Islet precursor cell (in vitro differentiated cells): ENCODE results near the gene LRIG1.

Experiments
- DNase-seq: peaks from one replicate; pipeline ENCODE4 v3.0.0-alpha.2; 2018

Gene LRIG1

GRCh38 chr3:66416556-66417304 is 84.1 kb downstream of the LRIG1 start:
- DNase-seq: peak; percentile 80

GRCh38 chr3:66415867-66416428 is 84.9 kb downstream of the LRIG1 start:
- DNase-seq: no peak

DNA sequence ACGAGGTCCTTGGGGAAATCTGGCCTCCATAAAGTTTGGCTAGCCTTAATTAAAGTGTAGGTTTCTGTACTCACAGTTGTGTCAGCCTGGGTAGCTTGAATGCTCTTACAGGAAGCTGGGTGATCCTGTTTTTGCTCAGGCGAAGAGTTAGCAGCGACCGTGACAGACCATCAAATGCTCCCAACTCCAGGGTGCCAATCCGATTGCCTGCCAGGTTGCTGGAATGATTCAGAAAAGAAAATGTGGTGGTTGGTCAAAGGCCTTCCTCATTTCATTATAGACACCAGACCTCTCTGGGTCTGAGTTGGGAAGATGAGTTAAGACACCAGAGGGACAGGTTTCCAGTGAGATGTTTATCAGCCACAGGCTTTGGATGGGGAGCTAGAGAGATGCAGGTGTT is 86.0 kb downstream of the LRIG1 start:
- no peak for DNase-seq

DNA sequence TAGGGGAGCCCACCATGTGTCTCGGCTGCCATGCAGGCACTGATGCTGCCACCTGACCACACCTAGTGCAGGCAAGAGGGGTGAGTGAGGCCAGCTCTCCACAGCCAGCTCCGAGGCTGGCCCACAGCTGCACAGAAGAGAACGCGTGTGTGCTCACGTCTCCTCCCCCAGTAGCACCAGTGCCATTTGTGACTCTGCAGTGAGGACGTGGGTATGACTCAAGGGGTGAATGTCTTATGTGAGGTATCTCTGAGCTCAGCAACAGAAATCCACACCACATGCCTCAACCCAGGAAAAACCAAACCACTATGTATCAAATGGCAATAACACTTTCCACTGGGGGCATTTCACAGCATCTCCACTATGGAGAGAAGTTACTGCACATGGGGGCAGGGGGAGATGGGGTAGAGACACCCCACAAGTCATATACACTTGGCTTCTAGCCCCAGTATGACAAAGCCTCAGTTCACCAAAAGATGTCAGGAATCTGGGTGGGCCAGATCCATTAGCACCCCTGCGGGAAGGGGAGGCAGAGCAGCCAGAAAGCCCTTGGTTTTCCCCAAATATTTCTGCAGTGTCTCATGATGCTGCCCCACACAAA is 87.6 kb downstream of the LRIG1 start:
- peak; percentile 52 for DNase-seq

DNA sequence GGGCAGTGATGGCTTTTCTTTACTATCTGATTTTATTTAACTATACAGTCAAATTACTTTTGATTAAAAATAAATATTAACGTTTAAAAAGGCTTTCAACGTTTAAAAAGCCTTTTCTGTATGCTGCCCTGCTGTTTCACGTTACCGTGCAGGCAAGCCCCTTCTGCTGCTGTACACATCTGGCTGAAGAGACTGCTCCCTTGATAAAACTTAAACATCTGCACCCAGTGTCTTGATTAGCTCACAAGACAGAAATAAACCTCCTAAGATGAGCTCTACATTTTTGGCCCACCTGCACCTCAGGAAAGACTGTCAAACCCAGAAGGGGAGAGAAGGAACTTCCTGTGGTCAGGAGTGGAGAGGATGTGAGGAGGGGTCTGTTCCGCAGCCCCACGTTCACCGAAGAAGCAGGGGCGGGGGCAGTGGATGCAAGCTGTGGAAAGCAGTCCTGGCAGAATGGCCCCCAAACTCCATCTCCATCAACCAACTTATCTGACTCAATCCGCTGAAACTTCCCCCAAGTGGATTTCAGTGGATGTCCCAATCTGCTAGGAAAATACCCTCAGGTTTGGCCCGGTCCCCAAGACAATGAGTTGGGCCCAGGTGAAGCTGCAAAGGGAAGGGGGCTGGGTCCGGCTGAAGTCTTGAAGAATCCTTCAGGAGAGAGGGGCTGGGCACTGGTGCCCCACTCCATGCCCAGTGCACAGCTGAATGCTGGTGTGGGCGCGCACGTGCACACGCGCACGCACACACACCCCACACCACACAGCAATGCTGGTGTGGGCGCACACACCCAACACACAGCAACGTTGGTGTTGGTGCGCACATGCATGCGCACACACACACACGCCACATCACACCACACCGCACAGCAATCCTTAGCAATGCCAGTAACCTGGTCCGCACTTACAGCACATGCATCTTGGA is 88.6 kb downstream of the LRIG1 start:
- DNase-seq: peak; percentile 35

DNA sequence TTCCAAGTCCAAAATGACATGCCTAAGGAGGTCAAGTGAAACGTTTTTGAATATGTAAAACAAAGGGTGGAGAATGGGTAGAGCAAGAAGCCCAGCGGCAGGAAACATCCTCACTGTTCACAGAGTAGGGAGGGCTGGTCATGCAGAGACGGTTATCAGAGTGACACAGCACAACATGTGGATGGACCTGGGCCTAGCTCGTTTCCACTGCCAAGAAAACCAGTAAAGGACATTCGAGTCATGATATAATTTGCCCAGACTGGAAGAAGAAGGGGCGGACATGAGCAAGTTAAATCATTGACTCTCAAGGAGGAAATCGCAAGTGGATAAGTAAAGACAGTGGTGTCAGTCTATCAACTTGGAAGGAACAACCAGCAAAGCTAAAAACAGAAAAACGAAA is 89.3 kb downstream of the LRIG1 start:
- DNase-seq: peak; percentile 49

- DNase-seq: peak; percentile 21
Observed at GRCh38 chr3:66410976-66411375, 89.8 kb downstream of the LRIG1 start.

- peak; percentile 47 for DNase-seq
Observed at GRCh38 chr3:66409771-66410754, 90.8 kb downstream of the LRIG1 start.

DNA sequence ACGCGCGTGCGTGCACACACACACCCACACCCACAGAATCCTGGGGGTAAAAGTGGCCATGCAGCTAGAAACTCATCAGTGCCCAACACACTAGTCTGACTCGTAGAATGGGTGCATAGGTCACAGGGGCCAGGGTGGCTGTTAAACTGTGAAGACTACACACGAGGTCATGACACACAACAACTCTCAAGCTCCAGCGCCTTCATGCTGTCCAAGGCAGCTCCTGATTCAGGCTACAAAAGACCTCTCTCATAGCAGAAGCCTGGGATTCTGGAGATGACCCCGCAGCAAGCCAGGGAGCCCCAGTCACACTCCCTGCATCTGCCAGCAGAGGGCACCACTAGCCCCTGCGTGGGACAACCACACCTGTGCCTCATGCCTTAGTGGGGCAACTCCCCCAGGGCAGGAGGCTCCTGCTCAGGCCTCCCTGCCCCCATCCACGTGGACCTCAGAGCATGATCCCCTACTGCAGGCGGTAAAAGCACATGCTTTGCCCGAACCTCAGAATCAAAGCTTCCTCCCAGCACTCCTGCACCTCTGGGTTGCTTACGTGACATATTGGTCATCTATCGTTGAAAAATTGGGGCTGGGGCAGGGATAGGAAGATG is 93.1 kb downstream of the LRIG1 start:
- peak; percentile 88 for DNase-seq

DNA sequence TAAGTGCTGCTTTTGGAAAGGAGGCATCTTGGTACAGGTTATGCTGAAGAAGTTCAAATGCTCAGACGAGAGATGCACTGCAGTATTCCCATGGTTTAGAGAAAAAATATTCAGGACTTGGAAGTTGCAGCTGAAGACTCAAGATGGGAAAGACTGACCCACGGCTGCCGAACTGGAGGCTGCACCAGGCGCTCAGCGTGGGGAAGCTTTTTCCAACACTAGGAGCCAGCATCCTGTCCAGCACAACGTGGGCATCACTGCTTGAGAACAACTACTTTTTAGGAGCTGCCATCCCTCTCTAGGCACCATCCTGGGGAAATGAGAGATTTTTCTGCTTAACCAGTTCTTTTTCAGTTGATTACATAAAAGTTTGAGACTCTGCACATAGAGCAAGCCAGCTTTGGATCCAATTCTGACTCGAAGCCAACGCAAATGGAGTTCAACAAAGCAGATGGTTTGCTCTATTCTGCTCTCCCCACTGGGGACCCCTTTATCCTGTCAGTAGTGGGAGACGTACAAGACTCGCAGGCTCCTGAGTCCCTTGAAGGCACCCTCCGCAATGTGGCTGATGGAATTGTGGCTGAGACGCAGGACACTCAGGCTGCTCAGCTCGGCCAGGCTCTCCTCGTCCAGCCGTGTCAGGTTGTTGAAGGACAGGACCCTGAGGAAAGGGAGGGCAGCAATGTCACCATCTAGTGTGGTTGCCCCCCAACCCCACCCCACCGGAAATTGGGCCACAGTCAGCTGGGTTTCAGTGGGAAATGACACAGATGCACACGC is 93.8 kb downstream of the LRIG1 start:
- DNase-seq: peak; percentile 22

DNA sequence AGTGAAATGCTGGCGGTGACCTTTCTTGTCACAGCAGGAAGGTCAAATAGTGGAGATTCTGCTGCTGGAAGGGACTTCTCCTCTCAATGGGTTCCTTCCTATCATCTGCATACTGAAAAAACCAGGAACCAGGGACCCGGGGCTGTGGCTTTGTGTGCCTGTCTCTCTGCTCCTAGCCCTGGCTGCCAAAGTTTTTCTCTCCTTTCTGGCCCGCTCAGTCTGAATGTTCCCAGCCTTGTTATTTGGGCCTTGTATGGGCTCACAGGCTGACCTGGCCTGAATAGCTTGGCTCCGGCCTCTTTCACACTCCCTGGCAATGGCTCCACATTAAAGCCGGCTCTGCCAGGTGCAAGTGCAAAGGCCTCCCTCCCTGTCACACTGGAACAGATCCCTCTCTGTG is 94.7 kb downstream of the LRIG1 start:
- DNase-seq: no peak

DNA sequence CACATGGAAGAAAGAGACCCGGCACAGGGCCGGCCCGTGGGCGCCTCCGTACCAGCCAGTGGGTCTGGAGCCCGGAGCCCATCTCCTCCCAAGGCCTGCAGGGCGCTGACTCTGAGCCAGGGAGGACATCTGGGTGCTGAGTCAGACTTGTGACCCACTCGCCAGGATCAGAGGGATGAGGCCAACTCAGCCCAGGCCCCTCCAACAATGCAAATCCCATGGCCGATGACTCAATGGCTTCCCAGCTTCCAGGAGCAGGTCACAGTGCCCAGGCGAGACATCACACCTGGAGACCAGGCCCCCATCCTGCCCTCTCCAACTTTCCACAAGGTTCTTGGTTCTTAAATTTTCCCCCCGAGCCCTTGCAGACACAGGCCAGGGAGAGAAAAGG is 95.1 kb downstream of the LRIG1 start:
- DNase-seq: peak; percentile 92

GRCh38 chr3:66404903-66405700 is 95.7 kb downstream of the LRIG1 start:
- no peak for DNase-seq

- peak; percentile 50 for DNase-seq
Observed at GRCh38 chr3:66404197-66404596, 96.6 kb downstream of the LRIG1 start.

DNA sequence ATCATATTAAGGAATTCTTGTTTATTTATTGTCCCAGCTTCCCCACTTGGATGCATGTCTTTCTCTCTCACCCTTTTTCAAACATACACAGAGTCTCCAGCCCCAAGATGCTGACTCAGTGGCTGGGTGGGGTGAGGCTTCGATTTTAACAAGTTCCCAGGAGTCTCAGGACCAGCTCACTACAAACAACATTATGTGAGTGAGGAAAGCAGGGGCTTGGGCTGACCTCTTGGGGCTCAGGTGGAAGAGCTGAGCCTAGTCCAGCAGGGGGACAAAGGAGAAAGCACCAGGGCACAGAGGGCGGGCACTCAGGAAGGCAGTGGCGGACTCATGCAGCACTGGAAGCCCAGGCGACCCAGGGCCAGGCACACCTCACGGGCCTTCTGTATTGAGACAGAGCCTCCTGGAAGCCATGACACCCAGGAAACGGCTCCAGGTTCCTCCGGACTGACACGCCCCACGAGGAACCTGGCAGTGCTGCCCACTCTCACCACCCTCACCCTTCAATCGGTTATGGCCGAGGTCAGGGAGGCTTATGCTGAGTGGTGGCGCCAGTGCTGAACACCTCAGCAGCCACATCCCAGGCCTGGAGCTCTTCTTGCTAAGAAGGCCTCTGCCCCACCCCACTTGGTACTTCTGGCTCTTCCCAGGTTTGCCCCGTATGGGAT is 97.4 kb downstream of the LRIG1 start:
- DNase-seq: peak; percentile 49

- DNase-seq: peak; percentile 59
Observed at GRCh38 chr3:66402596-66403290, 98.1 kb downstream of the LRIG1 start.

GRCh38 chr3:66401675-66402491 is 98.9 kb downstream of the LRIG1 start:
- peak; percentile 53 for DNase-seq

- no peak for DNase-seq
Observed at GRCh38 chr3:66401157-66401550, 99.7 kb downstream of the LRIG1 start.
